Uterus (tissue), 2 donors: Measurements from ENCODE around the gene UGT1A8.

Source experiments
- POLR2A ChIP-seq, 2 donors: fragments of 450-650 bp; IDR thresholded peaks; one replicate each; pipeline ENCODE4 v1.6.1; 2016; ENCODE audit warnings: antibody characterized with exemption in 2 of 2, mild to moderate bottlenecking in 1 of 2, moderate library complexity in 1 of 2
- TF ChIP-seq, protein P1 (sequence below), 4 experiments: fragments of 200-600 bp in 2 of 4; fragments of 450-650 bp in 2 of 4; sonication (generic) in 2 of 4; IDR thresholded peaks; one replicate each; pipeline ENCODE4 v1.5.1; 2016 to 2019; ENCODE audit warnings: antibody characterized with exemption in 4 of 4, mild to moderate bottlenecking in 2 of 4, moderate library complexity in 1 of 4

DNA sequence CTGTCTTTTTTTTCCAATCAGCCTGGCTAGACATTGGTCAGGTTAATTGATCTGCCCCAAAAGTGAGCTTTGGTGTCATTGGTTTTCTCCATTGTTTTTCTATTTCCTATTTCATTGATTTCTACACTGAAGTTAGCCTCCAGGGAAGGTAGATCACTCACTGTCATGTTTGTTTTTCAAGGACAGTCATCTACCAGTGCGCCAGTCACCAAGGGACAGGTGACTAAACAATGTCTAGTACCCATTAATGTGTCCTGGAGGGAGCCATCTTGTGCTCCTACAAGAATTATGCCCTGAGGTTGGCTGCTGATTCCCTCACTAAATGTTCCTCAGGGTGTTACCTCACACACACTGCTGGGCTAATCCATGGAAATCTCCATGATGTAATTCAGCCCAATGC, 33.2 kb upstream of the UGT1A8 start:
- TF ChIP-seq, protein P1, sequence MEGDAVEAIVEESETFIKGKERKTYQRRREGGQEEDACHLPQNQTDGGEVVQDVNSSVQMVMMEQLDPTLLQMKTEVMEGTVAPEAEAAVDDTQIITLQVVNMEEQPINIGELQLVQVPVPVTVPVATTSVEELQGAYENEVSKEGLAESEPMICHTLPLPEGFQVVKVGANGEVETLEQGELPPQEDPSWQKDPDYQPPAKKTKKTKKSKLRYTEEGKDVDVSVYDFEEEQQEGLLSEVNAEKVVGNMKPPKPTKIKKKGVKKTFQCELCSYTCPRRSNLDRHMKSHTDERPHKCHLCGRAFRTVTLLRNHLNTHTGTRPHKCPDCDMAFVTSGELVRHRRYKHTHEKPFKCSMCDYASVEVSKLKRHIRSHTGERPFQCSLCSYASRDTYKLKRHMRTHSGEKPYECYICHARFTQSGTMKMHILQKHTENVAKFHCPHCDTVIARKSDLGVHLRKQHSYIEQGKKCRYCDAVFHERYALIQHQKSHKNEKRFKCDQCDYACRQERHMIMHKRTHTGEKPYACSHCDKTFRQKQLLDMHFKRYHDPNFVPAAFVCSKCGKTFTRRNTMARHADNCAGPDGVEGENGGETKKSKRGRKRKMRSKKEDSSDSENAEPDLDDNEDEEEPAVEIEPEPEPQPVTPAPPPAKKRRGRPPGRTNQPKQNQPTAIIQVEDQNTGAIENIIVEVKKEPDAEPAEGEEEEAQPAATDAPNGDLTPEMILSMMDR (IDR thresholded peaks at IDR 0.05) = no peak
- TF ChIP-seq POLR2A (IDR thresholded peaks at IDR 0.05) = no peak
